A549 (cell line): Measurements from ENCODE around the gene TCP10L.

ENCODE experiments used
- BHLHE40 ChIP-seq: IDR thresholded peaks from 2 replicates; pipeline ENCODE4 v1.6.1; 2012; ENCODE audit warnings: low read depth, low read length, inconsistent platforms
- CHD4 ChIP-seq: fragments of 200-600 bp; sonication (generic); IDR thresholded peaks from 2 replicates; pipeline ENCODE4 v1.6.1; 2016; ENCODE audit warnings: antibody characterized with exemption, mild to moderate bottlenecking, borderline replicate concordance
- CTCF ChIP-seq: fragments of >200 bp; sonication (Bioruptor Twin); formaldehyde crosslinking; IDR thresholded peaks from 3 replicates; pipeline ENCODE4 v1.5.1; 2016
- E2F6 ChIP-seq: IDR thresholded peaks from 2 replicates; pipeline ENCODE4 v1.6.1; 2012; ENCODE audit warnings: low read depth, borderline replicate concordance
- EHMT2 ChIP-seq: fragments of 200-600 bp; sonication (generic); IDR thresholded peaks from 2 replicates; pipeline ENCODE4 v1.6.1; 2016; ENCODE audit warnings: antibody characterized with exemption, low read depth, mild to moderate bottlenecking, moderate library complexity
- EP300 ChIP-seq, 2 experiments: fragments of >200 bp; sonication (Bioruptor Twin); formaldehyde crosslinking; IDR thresholded peaks; 2 replicates in 1 of 2; 3 replicates in 1 of 2; pipeline ENCODE4 v1.6.1; 2016 to 2017
- HOXA7 ChIP-seq: fragments of 250-450 bp; sonication (Bioruptor Pico); IDR thresholded peaks from 2 replicates; pipeline ENCODE4 v1.5.0; 2020; ENCODE audit warnings: mild to moderate bottlenecking, moderate library complexity
- POLR2A ChIP-seq: IDR thresholded peaks from 2 replicates; pipeline ENCODE4 v1.6.1; 2012; ENCODE audit warnings: mild to moderate bottlenecking, low read length
- POLR2AphosphoS2 ChIP-seq: conservative IDR thresholded peaks from 2 replicates; pipeline ENCODE4 v1.6.1; 2012; ENCODE audit warnings: low read length, improper control_type of control experiment, inconsistent platforms
- ZNF302 ChIP-seq: fragments of 250-450 bp; sonication (Bioruptor Pico); IDR thresholded peaks from 2 replicates; pipeline ENCODE4 v1.9.0; 2021; ENCODE audit warnings: inconsistent platforms, mild to moderate bottlenecking, moderate library complexity

GRCh38 chr21:32578107-32578691, 7.1 kb downstream of the TCP10L start:
- no peak for TF ChIP-seq EP300 (IDR thresholded peaks at IDR 0.05)
- TF ChIP-seq CTCF = 0 out of 3 replicates have a peak, but pooled peaks have one; percentile 23
- TF ChIP-seq BHLHE40 = no peak
- no peak for TF ChIP-seq ZNF302 (CRISPR knock-in tag)
- TF ChIP-seq HOXA7 = no peak
- no peak for TF ChIP-seq POLR2A
- TF ChIP-seq CHD4 = no peak
- no peak for TF ChIP-seq EHMT2
- TF ChIP-seq E2F6 = no peak
- no peak for TF ChIP-seq POLR2AphosphoS2
